ENCODE measurements around the gene MAP4K5.

DNA sequence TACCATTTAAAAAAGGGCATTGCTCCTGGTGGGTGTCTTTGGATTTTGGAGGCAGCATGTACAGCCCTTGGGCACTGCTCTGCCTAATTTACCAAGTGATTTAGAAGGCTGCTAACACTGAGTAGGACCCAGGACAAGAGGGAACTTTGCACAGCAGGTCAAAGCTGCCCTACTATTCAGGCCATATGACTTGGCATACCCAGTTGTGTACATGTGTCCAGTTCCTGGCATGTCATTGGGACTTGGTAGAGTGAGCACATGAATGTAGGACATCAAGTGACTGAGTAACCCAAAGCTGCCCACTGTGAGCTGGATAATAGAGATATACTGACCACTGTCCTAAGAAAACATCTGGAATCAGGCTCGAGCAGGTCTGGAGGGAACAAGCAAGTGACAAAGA is 151.4 kb downstream of the MAP4K5 start:
- no peak for TF ChIP-seq POLR2A (IDR thresholded peaks at IDR 0.05)
- TF ChIP-seq, protein P1, sequence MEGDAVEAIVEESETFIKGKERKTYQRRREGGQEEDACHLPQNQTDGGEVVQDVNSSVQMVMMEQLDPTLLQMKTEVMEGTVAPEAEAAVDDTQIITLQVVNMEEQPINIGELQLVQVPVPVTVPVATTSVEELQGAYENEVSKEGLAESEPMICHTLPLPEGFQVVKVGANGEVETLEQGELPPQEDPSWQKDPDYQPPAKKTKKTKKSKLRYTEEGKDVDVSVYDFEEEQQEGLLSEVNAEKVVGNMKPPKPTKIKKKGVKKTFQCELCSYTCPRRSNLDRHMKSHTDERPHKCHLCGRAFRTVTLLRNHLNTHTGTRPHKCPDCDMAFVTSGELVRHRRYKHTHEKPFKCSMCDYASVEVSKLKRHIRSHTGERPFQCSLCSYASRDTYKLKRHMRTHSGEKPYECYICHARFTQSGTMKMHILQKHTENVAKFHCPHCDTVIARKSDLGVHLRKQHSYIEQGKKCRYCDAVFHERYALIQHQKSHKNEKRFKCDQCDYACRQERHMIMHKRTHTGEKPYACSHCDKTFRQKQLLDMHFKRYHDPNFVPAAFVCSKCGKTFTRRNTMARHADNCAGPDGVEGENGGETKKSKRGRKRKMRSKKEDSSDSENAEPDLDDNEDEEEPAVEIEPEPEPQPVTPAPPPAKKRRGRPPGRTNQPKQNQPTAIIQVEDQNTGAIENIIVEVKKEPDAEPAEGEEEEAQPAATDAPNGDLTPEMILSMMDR (IDR thresholded peaks at IDR 0.05) = no peak
